ENCODE data around the gene VPS26C. TPM values are rescaled to one million over a fixed set of nuclear protein-coding genes. Genes with fewer than 3 reads are reported as not detected.
"Not testable (repeated sequence)": the region's sequence is repeated elsewhere in the genome, so short reads cannot be mapped to it uniquely, and the experiment has no call there.

VPS26C gene
- total RNA-seq, 1 experiment from 2014 or later, result 83.8 TPM

DNA sequence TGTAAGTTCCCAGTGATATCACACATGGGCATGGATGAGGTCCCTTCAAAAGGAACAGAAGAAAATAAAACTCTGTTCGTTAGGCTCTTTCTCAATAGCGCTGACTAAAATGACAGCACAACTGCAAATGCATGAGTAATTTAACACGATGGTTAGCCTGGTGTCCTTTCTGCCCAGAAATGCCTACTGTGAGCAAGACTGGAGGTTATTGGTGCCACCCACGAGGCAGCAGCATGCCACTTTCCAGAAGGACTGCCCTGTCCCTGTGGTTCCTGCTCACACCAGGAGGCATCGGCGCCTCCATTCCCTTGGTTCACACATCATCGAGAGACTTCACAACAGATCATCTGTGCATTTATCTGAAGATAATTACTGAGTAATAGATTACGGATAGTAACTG lies 26.2 kb downstream of the VPS26C start:
- DNase-seq (ENCODE audit: low read depth, low spot score), result no peak
- in situ Hi-C loops (cut with HindIII; ENCODE audit: low pct_unique_long_range_greater_than_20kb, low sequenced_read_pairs), result no loop called here

- DNase-seq (ENCODE audit: low read depth, low spot score), result peak; percentile 99
- in situ Hi-C loops (cut with HindIII; ENCODE audit: low pct_unique_long_range_greater_than_20kb, low sequenced_read_pairs), result no loop called here
Measured at GRCh38 chr21:37237764-37238163, 29.4 kb downstream of the VPS26C start.

- in situ Hi-C loops (cut with HindIII; ENCODE audit: low pct_unique_long_range_greater_than_20kb, low sequenced_read_pairs), result no loop called here
- DNase-seq (ENCODE audit: low read depth, low spot score), result peak; percentile 68
Measured at GRCh38 chr21:37237346-37237745, 29.8 kb downstream of the VPS26C start.

- in situ Hi-C loops (cut with HindIII; ENCODE audit: low pct_unique_long_range_greater_than_20kb, low sequenced_read_pairs), result no loop called here
- DNase-seq (ENCODE audit: low read depth, low spot score), result no peak
Measured at GRCh38 chr21:37233551-37234146, 33.5 kb downstream of the VPS26C start.

DNA sequence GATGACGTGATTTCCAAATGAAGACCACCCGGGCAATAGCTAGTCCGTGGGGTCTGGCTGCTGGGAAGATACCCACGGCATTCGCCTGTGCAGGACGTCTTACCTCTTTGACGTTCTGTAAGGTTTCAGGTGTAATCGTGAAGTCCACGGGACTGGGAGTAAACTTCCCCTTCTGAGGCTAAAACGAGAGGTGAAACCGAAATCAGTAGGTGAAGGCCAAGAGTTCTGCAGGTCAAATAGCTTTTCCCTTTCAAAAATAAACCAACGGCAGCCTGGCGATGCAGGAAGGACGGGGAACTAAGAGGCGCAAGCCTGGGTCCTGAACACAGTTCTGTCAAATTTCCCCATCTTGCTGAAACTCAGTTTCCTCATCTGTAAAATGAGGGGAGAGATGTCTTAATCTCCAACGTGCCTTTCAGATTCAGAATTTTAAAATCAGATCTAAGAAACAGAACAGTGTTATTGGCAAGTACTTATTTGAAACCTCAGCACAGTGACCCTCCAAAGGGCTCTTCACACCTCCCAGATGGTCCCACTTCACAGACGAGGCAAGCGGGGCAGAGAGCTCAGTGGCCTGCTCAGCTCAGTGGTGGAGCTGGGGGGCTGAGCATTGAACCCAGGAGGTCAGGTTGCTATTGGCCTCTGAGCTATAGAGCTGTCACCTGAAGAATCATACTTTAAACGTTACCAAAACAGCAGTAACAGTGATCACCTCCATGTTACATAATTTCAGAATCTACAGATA lies 34.7 kb downstream of the VPS26C start:
- DNase-seq (ENCODE audit: low read depth, low spot score), result no peak
- in situ Hi-C loops (cut with HindIII; ENCODE audit: low pct_unique_long_range_greater_than_20kb, low sequenced_read_pairs), result no loop called here

DNA sequence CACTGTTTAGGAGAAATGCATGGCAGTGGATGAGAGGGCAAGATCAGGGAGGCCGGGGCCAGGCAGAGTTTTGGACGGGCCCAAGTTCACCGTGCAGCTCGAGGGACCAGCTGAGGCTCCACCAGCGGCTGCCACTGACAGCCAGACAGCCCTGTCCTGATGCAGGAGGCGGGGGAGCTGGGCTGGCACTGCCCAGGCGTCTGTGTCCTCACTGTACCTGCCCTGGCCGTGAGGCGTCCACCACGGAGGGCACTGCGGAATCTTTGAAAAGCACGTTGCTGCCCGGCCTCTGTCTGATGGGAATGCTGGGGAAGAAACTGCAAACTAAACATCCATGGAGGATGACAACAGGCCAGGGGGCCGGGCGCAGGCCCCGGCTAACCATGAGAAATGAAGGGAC lies 35.5 kb downstream of the VPS26C start:
- DNase-seq (ENCODE audit: low read depth, low spot score), result no peak
- in situ Hi-C loops (cut with HindIII; ENCODE audit: low pct_unique_long_range_greater_than_20kb, low sequenced_read_pairs), result no loop called here

- no peak for DNase-seq (ENCODE audit: low read depth, low spot score)
- in situ Hi-C loops (cut with HindIII; ENCODE audit: low pct_unique_long_range_greater_than_20kb, low sequenced_read_pairs), result no loop called here
Measured at GRCh38 chr21:37231249-37231645, 35.9 kb downstream of the VPS26C start.

DNA sequence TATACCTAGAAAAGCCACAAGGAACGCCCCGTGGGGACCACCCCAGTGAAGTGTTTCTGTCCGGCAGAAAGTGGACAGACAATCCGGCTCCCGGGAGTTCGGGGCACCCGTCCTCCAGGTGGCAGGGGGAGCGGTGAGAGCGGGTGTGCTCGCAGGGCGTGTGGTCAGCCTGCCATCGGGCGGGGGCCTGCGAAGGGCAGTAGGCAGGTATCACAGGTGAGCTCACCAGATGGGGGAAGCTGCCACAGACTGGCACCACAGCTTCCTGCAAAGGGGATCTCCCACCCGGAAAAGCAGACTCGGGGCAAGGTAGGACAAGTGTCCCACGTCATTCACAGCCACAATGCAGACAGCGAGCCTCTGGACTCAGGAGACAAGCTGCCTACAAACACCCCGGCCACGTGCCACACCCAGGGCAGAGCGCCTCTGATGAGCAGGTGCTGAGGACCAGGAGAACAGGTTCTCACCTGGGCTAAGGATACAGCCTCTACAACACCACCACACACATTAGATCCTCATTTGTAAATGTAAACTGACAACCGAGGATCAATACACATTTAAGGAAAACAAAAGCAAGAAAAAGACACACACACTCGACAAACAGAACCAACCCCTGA lies 36.4 kb downstream of the VPS26C start:
- in situ Hi-C loops (cut with HindIII; ENCODE audit: low pct_unique_long_range_greater_than_20kb, low sequenced_read_pairs), result no loop called here
- no peak for DNase-seq (ENCODE audit: low read depth, low spot score)

DNA sequence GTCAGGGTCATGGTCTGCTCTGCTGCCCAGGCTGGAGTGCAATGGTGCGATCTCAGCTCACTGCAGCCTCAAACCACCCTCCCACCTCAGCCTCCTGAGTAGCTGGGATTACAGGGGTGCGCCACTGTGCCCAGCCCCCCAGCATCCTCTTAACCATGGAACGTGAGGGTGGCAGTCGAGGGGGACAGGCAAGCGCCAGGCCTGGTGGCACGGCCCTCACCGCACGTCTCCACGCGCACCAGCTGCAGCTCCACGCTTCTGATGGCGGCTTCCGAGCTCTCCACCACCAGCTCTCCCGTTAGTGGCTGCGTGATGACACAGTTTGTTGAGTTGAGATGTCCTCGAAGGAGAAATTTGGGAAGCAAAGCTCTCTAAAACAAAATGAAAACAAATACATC lies 39.1 kb downstream of the VPS26C start:
- no peak for DNase-seq (ENCODE audit: low read depth, low spot score)
- in situ Hi-C loops (cut with HindIII; ENCODE audit: low pct_unique_long_range_greater_than_20kb, low sequenced_read_pairs), result no loop called here

DNA sequence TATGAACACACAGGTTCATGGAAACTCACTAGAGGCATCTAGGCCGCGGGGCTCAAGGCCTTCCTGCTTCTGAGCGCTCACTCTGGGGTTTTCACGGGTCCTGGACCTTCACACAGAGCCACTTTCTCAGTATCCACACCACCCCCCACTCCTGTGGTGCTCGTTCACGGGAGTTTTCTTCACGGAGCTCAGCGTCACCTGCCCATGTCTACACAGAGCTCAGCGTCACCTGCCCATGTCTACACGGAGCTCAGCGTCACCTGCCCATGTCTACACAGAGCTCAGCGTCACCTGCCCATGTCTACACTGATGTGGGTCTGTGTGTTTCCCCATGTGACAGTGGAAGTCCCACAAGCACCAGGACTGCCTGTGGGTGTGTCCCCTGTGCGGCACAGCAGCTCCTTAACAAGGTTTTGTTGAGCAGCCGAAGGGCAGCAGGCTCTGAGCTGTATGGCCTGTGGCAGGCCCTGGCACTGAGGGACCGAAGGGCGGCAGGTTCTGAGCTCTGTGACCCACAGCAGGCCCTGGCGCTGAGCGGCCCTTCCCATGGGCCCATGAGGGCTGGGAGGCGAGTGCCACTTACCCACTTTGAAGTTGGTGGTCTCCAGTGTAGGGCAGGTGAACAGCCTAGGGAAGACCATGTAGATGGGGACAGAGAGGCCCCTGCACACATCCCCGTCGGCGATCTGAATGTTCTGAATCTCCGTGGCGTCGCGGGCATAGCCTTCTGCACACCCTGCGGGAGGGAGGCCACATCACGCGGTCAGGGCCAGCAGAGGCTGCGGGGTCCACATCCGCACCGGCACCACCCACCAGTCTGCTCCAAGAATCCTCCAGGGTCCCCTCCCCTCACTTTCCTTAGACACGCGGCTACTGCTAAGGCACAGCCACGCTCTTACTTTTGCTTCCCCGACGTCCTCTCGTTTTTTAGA lies 39.8 kb downstream of the VPS26C start:
- in situ Hi-C loops (cut with HindIII; ENCODE audit: low pct_unique_long_range_greater_than_20kb, low sequenced_read_pairs), result no loop called here

GRCh38 chr21:37226041-37226920 lies 40.9 kb downstream of the VPS26C start:
- in situ Hi-C loops (cut with HindIII; ENCODE audit: low pct_unique_long_range_greater_than_20kb, low sequenced_read_pairs), result no loop called here
- no peak for DNase-seq (ENCODE audit: low read depth, low spot score)

More for the DNA sequence above, 39.8 kb downstream of the VPS26C start:
- DNase-seq (ENCODE audit: low read depth, low spot score), result no peak

DNA sequence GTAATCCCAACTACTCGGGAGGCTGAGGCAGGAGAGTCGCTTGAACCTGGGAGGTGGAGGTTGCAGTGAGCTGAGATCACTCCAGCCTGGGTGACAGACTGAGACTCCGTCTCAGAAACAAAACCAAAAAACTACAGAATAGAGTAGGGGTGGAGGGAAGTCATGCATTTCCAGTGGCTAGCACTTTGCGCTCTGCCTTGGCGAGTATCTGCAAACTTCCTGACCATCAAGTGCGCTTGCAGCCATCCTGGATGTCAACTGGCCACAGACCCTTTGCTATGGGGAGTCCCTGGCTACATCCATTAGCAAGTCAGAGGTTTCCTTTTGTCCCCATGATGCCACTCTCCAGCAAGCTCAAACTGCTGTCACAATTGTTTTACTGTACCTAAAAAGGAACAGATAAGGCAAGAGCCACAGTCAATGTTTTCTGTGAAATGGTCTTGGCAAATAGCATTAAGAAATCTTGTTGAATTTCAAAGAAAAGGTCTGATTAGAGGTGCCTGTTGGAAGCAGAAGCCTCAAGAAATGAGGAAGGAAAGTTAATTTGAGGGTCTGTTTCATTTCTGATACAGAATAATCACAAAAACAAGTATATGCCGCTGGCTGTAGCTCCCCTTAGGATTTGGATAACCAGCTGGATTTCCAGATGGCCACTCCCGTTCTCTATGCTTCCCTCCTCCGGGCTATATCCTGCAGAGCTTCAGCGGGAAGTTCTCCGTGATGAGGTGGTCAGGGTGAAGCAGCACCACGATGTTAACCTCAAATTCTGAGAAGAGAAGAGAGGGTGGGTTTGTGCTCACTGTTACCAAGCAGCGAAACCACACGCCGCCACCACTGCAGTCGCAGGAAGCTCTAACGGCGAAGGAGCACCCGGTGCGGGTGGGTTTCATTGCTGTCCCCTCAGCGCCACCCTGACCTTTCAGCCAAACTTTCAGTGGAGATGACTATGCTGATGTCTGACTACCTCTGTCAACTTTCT lies 42.0 kb downstream of the VPS26C start:
- in situ Hi-C loops (cut with HindIII; ENCODE audit: low pct_unique_long_range_greater_than_20kb, low sequenced_read_pairs), result no loop called here
- DNase-seq (ENCODE audit: low read depth, low spot score), result no peak

- in situ Hi-C loops (cut with HindIII; ENCODE audit: low pct_unique_long_range_greater_than_20kb, low sequenced_read_pairs), result no loop called here
- no peak for DNase-seq (ENCODE audit: low read depth, low spot score)
Measured at GRCh38 chr21:37223804-37224345, 43.3 kb downstream of the VPS26C start.

- in situ Hi-C loops (cut with HindIII; ENCODE audit: low pct_unique_long_range_greater_than_20kb, low sequenced_read_pairs), result not testable (repeated sequence)
Measured at GRCh38 chr21:37222248-37222647, 44.9 kb downstream of the VPS26C start.

DNA sequence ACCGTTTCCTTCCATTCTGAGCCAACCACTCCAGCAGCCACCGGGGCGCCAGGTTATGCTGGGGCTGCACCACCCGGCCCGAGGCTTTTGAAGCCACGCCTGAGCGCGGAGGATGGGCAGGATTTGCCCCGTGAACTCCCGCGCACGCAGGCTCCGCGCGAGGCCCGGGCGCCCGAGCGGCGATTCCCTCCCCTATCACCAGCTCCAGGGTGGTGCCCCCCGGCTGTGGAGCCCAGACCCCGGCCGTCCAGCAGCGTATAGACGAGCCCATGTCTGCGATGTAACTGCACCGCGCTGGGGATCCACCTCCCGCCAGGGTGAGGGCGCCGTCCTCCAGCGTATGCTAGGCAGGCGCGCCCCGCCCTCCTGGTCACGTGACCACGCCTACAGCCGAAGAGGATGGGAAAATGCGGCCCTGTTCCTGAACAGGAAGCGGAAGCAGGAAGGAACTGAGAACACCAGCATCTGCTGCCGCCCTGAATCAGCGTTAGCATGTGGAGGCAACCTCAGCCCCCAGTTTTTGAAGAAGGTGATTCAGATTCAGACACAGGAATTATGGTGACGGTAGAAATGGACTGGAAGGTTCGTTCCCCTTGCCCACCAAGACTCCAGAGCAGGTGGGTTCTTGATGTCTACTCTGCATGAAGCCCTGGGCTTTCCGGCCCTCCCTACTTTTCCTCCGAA lies 46.0 kb downstream of the VPS26C start:
- DNase-seq (ENCODE audit: low read depth, low spot score), result peak; percentile 35
- in situ Hi-C loops (cut with HindIII; ENCODE audit: low pct_unique_long_range_greater_than_20kb, low sequenced_read_pairs), result no loop called here

More at GRCh38 chr21:37222248-37222647, 44.9 kb downstream of the VPS26C start:
- DNase-seq (ENCODE audit: low read depth, low spot score), result not testable (repeated sequence)
